GM19328 (cell line): ENCODE data around the gene PSEN1.

Experiments used
- ATAC-seq: cut with Tn5 transposase; IDR thresholded peaks from one replicate; pipeline ENCODE4 v1.9.1; 2021; ENCODE audit warnings: mild to moderate bottlenecking, moderate library complexity; ENCODE audit not compliant: unreplicated experiment

PSEN1 gene

GRCh38 chr14:73211251-73212040, 75.1 kb downstream of the PSEN1 start:
- no peak for ATAC-seq

DNA sequence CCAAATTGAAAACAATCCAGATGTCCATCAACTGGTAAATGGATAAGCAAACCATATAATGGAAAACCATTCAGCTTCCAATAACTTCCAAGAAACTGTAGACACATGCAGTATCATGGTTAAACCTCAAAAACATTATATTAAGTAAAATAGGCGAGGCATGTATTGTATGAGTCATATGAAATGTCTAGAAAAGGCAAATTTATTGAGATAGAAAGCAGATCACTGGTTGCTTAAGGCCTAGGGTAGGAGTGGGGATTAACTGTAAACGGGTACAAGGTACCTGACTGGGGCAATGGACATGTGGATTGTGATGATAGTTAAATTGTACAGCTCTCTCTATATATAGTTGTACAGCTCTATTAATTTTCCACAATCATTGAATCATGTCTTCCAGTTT, 79.7 kb downstream of the PSEN1 start:
- no peak for ATAC-seq

DNA sequence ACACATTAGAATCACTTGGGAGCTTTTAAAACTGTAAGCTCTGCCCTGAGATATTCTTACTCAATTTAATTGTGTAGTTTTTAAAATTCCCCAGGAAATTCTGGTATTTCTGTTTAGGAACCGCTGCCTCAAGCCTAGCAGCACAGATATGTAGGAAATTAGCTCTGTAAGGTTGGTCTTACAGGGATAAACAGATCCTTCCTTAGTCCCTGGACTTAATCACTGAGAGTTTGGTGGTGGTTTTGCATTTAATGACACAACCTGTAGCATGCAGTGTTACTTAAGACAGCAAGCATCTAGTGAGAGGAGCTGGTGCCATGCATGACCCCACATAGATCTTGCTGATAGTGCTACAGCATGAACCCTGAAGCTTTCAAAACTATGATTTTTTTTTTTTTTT, 81.1 kb downstream of the PSEN1 start:
- ATAC-seq = no peak

DNA sequence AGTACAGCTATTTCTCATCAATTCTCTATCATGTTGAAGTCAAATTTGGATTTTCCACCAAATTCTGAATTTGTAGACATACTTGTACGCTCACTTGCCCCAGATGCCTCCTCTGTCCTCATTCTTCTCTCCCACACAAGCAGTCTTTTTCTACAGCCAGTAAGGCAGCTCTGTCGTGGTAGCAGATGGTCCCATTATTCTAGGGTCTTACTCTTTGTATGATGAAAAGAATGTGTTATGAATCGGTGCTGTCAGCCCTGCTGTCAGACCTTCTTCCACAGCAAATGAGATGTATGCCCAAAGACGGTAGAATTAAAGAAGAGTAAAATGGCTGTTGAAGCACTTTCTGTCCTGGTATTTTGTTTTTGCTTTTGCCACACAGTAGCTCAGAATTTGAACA, 83.8 kb downstream of the PSEN1 start:
- no peak for ATAC-seq

DNA sequence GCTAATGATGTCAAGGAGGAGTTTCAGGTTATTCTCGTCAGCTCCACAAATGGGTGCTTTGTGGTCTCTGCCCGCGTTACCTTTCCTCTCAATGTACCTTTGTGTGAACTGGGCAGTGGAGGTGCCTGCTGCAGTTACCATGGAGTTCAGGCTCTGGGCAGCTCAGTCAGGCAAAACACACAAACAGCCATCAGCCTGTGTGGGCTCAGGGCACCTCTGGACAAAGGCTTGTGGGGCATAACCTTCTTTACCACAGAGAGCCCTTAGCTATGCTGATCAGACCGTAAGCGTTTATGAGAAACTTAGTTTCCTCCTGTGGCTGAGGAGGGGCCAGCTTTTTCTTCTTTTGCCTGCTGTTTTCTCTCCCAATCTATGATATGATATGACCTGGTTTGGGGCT, 84.3 kb downstream of the PSEN1 start:
- no peak for ATAC-seq

DNA sequence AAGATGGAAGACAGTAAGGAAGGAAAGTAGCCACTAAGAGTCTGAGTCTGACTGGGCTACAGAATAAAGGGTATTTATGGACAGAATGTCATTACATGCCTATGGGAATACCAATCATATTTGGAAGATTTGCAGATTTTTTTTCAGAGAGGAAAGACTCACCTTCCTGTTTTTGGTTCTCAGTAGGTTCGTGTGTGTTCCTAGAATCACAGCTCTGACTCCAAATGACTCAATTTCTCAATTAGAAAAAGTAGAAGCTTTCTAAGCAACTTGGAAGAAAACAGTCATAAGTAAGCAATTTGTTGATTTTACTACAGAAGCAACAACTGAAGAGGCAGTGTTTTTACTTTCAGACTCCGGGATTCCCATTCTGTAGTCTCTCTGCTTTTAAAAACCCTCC, 85.6 kb downstream of the PSEN1 start:
- ATAC-seq = no peak

- no peak for ATAC-seq
Observed at GRCh38 chr14:73223049-73223448, 86.7 kb downstream of the PSEN1 start.

DNA sequence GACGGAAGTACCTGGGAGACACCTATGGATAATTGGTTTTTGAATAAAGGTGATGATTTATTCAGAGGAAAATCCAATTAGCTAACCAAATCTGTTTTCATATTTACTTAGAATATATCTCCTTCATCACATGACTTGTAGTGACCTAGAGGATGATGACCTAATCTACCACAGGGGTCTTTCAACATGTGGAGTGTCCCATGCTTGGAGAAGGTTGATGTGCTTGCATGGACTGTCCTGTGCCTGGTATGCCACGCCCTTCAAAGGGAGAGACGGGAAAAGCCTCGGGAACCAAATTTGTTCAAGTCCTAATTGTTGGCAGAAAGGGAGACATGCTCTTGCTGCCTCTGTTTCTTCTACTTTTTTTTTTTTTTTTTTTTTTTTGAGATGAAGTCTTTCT, 89.2 kb downstream of the PSEN1 start:
- ATAC-seq = no peak

DNA sequence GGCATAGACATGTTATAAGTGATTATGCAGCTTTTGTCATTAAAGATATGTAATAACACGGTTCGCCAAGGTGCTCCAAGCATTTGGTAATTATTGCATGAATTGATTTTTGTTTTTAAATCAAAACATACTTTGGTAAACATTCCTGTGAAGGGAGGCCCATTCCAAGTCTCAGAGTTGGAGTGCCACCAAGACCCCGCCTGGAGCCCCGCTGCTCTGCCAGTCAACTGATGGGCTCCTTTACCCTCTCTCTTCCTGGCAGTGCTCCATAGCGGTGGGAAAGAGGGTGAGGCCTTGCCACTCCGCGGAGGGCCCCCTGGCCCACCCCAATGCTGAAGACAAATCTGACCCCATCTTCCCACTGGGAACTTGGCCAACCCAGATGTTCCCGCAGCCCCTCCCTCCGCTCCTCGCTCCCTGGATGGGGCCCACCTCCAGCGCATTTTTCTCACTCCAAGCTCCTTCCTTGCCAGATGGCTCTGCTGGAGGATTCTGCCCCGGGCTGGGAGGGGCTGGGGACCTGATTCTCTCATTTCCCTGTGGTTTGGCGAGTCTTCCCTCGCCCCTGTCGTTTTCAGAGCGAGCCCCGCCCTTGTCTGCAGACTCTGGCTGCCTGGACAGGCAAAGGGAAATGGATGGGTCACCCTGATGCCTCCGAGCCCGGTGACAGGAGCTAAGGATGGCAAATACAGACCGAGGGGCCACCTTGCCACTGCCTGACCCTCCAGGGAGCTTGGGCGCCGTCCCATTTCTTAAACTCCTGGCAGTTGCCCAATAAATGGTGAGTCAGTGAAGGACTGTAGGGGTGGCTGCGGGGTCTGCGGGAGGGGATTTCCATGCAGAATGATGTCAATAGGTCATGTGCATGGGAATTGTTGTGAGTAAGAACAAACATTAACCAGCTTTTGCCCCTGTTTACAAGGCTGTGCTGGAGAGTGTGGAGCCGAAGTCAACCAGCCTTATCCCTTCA, 91.8 kb downstream of the PSEN1 start:
- ATAC-seq = no peak

DNA sequence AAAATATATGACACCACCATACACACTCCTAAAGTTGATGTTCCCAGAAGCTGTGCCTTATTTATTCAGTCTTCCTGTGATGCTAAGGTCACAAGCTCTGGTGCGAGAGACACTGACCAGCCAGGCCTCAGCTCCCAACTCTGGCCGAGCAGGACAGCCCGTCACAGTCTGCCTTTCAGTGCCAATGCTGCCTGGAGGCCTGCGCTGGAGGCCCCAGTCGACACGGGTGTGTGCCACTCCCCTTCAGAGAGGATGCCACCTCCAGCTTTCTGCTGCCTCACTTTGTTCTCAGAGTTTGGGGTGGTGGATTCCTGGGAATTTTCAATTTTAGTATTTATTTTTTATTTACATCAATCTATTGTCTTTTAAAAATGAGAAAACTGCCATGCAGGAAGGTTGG, 93.7 kb downstream of the PSEN1 start:
- no peak for ATAC-seq

DNA sequence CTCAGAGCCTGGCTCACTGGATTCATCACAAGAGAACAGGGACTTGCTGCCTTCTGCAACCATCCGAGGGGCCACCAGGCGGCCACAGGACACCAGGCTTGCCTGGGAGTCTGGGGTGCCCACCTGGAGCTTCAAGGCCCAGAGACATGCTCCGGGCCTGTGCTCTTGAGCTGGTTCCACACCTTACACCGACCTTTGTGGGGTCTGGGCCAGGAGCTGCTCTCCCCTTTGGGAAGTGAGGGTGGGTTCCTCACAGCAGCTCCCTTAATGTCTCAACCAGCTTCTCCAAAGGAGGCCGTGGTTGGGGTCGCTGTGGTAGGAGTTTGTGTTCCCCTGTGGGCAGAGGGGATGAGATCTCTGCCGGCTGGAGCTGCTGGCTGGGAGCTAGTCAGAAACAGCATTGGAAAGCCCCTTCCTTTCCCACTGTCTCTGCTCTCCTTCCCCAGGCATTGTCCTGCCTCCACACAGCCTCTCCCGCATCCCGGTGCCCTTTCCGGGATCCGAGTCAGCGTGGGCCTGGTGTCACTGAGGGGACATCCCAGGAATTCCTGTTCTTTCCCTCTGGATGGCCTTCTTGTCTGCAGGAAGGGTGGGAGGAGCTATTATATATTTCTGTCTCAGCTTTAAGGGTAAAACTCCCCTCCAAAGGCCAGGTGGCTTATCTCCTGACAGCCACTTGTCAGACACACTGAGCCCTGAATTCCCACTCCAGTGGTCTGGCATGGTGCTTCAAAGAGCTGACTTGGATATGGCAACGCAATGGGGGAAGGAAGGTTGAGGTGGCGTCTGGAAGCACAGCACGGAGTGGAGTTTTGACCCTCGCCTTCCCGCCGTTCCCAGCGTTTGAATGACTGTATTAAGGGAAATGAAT, 95.9 kb downstream of the PSEN1 start:
- no peak for ATAC-seq

DNA sequence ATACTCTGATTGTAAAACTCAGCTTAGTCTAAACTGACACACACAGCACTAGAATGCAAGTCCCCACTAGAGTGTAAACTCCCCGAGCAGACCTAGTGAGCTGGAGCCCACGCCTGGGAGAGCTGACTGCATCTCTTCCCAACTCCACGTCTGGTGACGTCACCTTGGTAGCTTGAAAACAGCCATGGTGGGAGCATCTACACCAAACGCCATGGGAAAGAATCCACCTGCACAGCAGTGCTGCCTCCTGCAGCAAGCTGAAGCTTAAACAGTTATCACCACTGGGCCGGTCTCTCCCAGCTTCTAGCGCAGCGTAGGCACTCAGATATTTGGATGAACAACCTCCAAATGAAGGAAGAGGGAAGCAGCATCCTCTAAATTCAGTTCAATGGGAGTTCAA, 96.7 kb downstream of the PSEN1 start:
- no peak for ATAC-seq

DNA sequence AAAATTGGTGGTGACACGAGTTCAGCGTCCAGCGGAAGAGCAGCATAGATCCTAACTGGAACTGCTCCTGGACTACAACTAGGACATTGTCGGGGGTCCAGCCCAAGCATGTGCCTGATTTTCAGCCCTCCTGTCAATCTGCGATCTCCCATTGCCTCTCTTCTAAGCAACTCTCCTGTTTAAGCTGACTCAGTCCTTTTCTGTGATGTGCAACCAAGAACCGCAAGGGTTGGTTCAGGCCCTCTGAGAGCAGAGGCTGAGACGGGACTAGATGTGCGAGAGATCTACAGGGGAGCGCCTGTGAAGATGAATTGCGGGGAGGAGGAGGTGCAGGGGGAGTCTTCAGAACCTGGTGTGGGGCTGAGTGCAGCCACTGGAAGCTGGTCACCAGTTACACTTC, 97.3 kb downstream of the PSEN1 start:
- ATAC-seq = no peak

DNA sequence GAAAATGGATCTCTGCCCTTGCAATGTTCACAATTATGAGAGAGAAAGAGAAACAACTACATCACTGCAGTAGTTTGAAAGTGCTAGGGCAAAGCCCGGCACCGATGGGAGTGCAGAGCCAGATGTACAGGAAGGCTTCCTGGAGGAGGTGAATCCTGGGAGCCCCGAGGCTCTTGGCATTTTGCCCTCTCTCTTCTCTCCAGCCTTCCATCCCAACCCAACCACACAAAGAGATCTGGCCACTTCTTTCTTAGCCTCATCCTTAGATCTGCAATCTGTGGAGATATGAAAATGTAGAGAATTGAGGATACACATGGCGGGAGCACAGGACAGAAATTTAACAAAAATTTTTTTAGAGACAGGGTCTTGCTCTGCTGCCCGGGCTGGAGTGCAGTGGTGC, 97.7 kb downstream of the PSEN1 start:
- ATAC-seq = no peak

DNA sequence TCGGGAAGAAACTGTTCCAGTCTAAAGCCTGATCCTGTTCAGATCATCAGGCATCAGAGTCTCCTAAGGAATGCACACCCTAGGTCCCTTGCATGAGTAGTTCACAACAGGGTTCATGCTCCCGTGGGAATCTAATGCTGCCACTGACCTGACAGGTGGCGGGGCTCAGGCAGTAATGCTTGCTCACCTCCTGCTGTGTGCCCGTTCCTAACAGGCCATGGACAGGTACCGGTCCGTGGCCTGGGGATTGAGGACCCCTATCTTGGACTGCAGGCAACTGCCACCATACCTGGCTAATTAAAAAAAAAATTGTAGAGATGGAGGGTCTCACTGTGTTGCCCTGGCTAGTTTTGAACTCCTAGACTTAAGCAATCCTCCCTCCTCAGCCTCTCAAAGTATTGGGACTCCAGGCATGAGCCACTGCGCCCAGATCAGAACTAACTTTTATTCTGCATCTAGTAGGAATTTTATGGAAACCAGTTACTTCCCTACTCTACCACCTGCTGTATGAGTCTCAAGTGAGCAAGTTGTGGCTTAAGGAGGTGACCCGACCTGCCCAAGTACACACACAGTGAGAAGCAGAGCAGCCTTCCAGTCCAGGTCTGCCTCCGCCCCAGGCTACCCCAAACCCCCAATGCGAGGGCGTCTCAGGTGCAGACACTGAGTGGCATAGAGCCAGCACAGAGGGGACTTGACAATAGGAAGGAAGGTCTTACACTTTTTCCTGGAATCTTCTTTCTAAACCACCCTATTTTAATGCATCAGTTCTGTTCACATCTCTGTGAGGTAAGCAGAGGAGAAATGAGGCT, 98.5 kb downstream of the PSEN1 start:
- no peak for ATAC-seq

- ATAC-seq = no peak
Observed at GRCh38 chr14:73235531-73236155, 99.3 kb downstream of the PSEN1 start.

GRCh38 chr14:73236157-73236556, 99.8 kb downstream of the PSEN1 start:
- no peak for ATAC-seq

- no peak for ATAC-seq
Observed at GRCh38 chr14:73236752-73237218, 100.5 kb downstream of the PSEN1 start.

GRCh38 chr14:73237219-73237785, 101.0 kb downstream of the PSEN1 start, which contains the start of gene PAPLN:
Gene PAPLN (plus strand): TSS chr14:73237506. CDS start chr14:73239779, 2,273 bp downstream.
- no peak for ATAC-seq
